ENCODE results near the gene GPR31. TPM values are rescaled to one million over a fixed set of nuclear protein-coding genes. Genes with fewer than 3 reads are reported as not detected.

Gene GPR31
- total and polyA plus RNA-seq, 2 donors from 2014 or later, result 0.16 TPM; not detected in 1

DNA sequence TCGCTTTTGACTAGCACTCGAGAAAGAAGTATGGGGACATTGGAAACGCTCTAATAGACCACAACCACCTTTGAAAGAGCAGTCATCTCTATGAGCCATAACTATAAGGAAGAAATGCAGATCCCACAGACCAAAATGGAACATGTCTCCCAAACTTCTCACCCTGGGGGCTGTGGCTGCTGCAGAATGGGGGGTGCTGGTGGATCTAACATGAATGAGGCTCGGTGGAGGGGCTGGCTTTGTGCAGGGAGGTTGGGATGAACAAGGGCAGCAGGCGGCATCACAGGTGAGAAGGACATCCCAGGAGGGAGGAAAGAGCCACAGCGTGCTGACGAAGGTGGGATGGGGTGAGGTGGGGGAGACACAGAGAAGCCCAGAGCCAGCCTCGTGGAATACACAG, 45.4 kb downstream of the GPR31 start:
- Histone ChIP-seq H3K9me3 (ENCODE audit: control insufficient read depth in 2 of 3, insufficient read depth in 1 of 3, low read length in 3 of 3) (no peaks in the 10 kb centered on the region), H3K4me1 (ENCODE audit: control insufficient read depth in 2 of 3, insufficient read depth in 2 of 3, low read depth in 1 of 3, low read length in 3 of 3) (no peaks in the 10 kb centered on the region), H3K9ac (ENCODE audit: low read length in 3 of 3) (no peak overlapping the region), H3K27me3 (ENCODE audit: control insufficient read depth, insufficient read depth, low read length) (no peaks in the 10 kb centered on the region), H3K4me3 (ENCODE audit: low read length in 3 of 3) (no peak overlapping the region), H3K27ac (ENCODE audit: low read depth in 2 of 2, low read length in 2 of 2) (no peak overlapping the region), H3K36me3 (ENCODE audit: control insufficient read depth in 2 of 3, insufficient read depth in 3 of 3, low read length in 3 of 3) (no peaks in the 10 kb centered on the region)
- DNase-seq (no peak), FAIRE-seq (no peak)
- intact Hi-C loops (cut with DNase I), result no loop called here
- TF ChIP-seq, protein P1, sequence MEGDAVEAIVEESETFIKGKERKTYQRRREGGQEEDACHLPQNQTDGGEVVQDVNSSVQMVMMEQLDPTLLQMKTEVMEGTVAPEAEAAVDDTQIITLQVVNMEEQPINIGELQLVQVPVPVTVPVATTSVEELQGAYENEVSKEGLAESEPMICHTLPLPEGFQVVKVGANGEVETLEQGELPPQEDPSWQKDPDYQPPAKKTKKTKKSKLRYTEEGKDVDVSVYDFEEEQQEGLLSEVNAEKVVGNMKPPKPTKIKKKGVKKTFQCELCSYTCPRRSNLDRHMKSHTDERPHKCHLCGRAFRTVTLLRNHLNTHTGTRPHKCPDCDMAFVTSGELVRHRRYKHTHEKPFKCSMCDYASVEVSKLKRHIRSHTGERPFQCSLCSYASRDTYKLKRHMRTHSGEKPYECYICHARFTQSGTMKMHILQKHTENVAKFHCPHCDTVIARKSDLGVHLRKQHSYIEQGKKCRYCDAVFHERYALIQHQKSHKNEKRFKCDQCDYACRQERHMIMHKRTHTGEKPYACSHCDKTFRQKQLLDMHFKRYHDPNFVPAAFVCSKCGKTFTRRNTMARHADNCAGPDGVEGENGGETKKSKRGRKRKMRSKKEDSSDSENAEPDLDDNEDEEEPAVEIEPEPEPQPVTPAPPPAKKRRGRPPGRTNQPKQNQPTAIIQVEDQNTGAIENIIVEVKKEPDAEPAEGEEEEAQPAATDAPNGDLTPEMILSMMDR (IDR thresholded peaks at IDR 0.05; ENCODE audit: borderline replicate concordance, extremely low read depth, insufficient read depth), result no peak

DNA sequence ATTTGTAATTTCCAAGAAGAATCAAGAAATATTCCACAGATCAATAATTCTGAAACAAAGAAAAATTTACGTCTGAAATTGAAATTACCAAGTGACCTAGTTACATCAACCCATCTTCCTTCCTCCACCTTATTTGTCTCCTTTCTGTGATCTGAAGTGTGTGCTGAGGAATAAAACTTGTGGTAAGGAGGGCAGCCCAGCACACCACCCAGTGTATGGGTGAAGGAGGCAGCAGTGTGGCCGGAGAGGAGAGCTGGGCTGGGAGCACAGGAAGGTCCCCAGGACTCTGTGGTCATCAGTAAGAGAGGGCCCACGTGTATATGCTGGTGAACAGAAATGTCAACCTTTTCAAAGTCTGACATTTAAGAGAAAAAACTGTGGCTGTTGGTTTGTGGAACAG, 46.2 kb downstream of the GPR31 start:
- H3K9ac ChIP-seq (ENCODE audit: low read length in 3 of 3), result no peak overlapping the region
- no peaks in the 10 kb centered on the region for H3K36me3 ChIP-seq (ENCODE audit: control insufficient read depth in 2 of 3, insufficient read depth in 3 of 3, low read length in 3 of 3)
- H3K27me3 ChIP-seq (ENCODE audit: control insufficient read depth, insufficient read depth, low read length), result no peaks in the 10 kb centered on the region
- no peaks in the 10 kb centered on the region for H3K9me3 ChIP-seq (ENCODE audit: control insufficient read depth in 2 of 3, insufficient read depth in 1 of 3, low read length in 3 of 3)
- TF ChIP-seq, protein P1 (IDR thresholded peaks at IDR 0.05; ENCODE audit: borderline replicate concordance, extremely low read depth, insufficient read depth), result no peak
- H3K4me1 ChIP-seq (ENCODE audit: control insufficient read depth in 2 of 3, insufficient read depth in 2 of 3, low read depth in 1 of 3, low read length in 3 of 3), result no peaks in the 10 kb centered on the region
- no peak for DNase-seq
- no peak overlapping the region for H3K4me3 ChIP-seq (ENCODE audit: low read length in 3 of 3)
- no peak overlapping the region for H3K27ac ChIP-seq (ENCODE audit: low read depth in 2 of 2, low read length in 2 of 2)
- intact Hi-C loops (cut with DNase I), result no loop called here
- no peak for FAIRE-seq

DNA sequence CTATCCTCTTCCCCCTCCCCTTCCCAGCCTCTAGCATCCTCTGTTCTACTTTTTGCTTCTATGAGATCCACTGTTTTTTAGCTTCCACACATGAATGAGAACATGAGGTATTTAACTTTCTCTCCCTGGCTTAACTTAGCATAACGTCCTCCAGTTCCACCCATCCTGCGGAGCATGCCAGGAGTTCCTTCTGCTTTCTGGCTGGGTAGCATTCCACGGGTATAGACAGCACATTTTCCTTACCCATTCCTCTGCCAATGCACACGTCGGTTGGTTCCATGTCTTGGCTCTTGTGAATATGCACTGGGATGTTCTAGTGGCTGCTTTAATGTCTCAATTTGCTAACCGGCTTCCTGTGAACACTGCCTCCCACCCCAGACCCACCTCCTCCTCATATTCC, 48.1 kb downstream of the GPR31 start:
- FAIRE-seq, result no peak
- DNase-seq, result no peak
- no peaks in the 10 kb centered on the region for H3K36me3 ChIP-seq (ENCODE audit: control insufficient read depth in 2 of 3, insufficient read depth in 3 of 3, low read length in 3 of 3)
- H3K9me3 ChIP-seq (ENCODE audit: control insufficient read depth in 2 of 3, insufficient read depth in 1 of 3, low read length in 3 of 3), result no peaks in the 10 kb centered on the region
- TF ChIP-seq, protein P1 (IDR thresholded peaks at IDR 0.05; ENCODE audit: borderline replicate concordance, extremely low read depth, insufficient read depth), result no peak
- no peak overlapping the region for H3K9ac ChIP-seq (ENCODE audit: low read length in 3 of 3)
- H3K4me3 ChIP-seq (ENCODE audit: low read length in 3 of 3), result no peak overlapping the region
- no peaks in the 10 kb centered on the region for H3K4me1 ChIP-seq (ENCODE audit: control insufficient read depth in 2 of 3, insufficient read depth in 2 of 3, low read depth in 1 of 3, low read length in 3 of 3)
- intact Hi-C loops (cut with DNase I), result no loop called here
- H3K27ac ChIP-seq (ENCODE audit: low read depth in 2 of 2, low read length in 2 of 2), result no peak overlapping the region
- no peaks in the 10 kb centered on the region for H3K27me3 ChIP-seq (ENCODE audit: control insufficient read depth, insufficient read depth, low read length)

DNA sequence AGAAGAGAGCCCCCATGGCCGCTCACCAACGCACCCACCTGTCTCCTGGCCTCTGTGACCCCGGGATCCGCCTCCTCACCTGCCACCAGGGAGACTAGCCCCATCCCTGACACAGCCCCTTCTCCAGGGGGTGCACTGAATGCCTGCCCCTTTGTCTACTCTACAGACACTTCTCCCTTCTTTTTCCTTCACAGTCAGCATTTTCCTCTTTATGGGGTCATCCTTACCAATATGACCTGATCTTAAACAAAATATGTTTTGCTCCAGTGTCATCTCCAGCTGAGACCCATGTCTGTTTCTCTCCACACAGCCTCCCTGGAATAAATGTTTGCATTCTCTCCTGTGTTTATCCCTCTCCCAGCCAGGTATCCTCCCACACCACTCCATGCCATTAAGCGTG, 49.5 kb downstream of the GPR31 start:
- FAIRE-seq (no peak), DNase-seq (no peak)
- TF ChIP-seq, protein P1 (IDR thresholded peaks at IDR 0.05; ENCODE audit: borderline replicate concordance, extremely low read depth, insufficient read depth), result no peak
- H3K4me3 ChIP-seq (ENCODE audit: low read length in 3 of 3), result no peak overlapping the region
- no peaks in the 10 kb centered on the region for H3K9me3 ChIP-seq (ENCODE audit: control insufficient read depth in 2 of 3, insufficient read depth in 1 of 3, low read length in 3 of 3)
- intact Hi-C loops (cut with DNase I), result no loop called here
- no peaks in the 10 kb centered on the region for H3K27me3 ChIP-seq (ENCODE audit: control insufficient read depth, insufficient read depth, low read length)
- no peaks in the 10 kb centered on the region for H3K4me1 ChIP-seq (ENCODE audit: control insufficient read depth in 2 of 3, insufficient read depth in 2 of 3, low read depth in 1 of 3, low read length in 3 of 3)
- H3K36me3 ChIP-seq (ENCODE audit: control insufficient read depth in 2 of 3, insufficient read depth in 3 of 3, low read length in 3 of 3), result no peaks in the 10 kb centered on the region
- H3K9ac ChIP-seq (ENCODE audit: low read length in 3 of 3), result no peak overlapping the region
- no peak overlapping the region for H3K27ac ChIP-seq (ENCODE audit: low read depth in 2 of 2, low read length in 2 of 2)

Measured in kidney (tissue), 14 donors.